GM12878 (cell line): Measurements from ENCODE around the gene EPS8. TPM values are rescaled to one million over a fixed set of nuclear protein-coding genes. Genes with fewer than 3 reads are reported as not detected.

Experiments used
- ATAC-seq: fragments of 200-7000 bp; cut with Tn5 transposase; 3 replicates; pipeline ENCODE4 v1.9.1; 2020; ENCODE audit warnings: mild to moderate bottlenecking, moderate library complexity
- BruUV-seq: library from RNA; stranded (reverse); fragments of 400-500 nt; replicated peaks from 2 replicates; lab custom pipeline; 2021; lab: Mats Ljungman, UMichigan
- CTCF ChIA-PET: fragments of 300-600 bp; sonication (Branson Sonifier 250); formaldehyde crosslinking; extraction: SDS; loops from one replicate; lab custom pipeline; 2021; ENCODE audit warnings: inconsistent platforms; lab: Yijun Ruan, JAX
- POLR2A ChIA-PET: fragments of 350-600 bp; formaldehyde crosslinking; extraction: SDS; loops from one replicate; lab custom pipeline; 2021; ENCODE audit warnings: inconsistent platforms; lab: Charles Lee
- RAD21 ChIA-PET: fragments of 300-600 bp; sonication (Branson Sonifier 250); formaldehyde crosslinking; loops from one replicate; lab custom pipeline; 2023; ENCODE audit warnings: antibody characterized with exemption; ENCODE audit not compliant: unreplicated experiment; lab: Charles Lee
- SMC1A ChIA-PET: fragments of 300-600 bp; sonication (Branson Sonifier 250); formaldehyde crosslinking; loops from one replicate; lab custom pipeline; 2023; ENCODE audit not compliant: unreplicated experiment, uncharacterized antibody; lab: Charles Lee
- DNase-seq: peaks from one replicate; pipeline ENCODE4 v3.0.0-alpha.2; 2011; ENCODE audit warnings: low read depth, low spot score
- FAIRE-seq: peaks from 3 replicates; lab custom pipeline; 2011; peaks lifted over from hg19 to GRCh38; lab: Jason Lieb, UNC
- H2AFZ ChIP-seq: 2 replicates; pipeline ENCODE4 v1.6.0; 2011; ENCODE audit warnings: low read depth, low read length, control low read depth; ENCODE audit not compliant: control insufficient read depth
- H3K27ac ChIP-seq: 2 replicates; pipeline ENCODE4 v1.5.1; 2011; ENCODE audit warnings: control low read depth; ENCODE audit not compliant: control insufficient read depth, insufficient read depth
- H3K27me3 ChIP-seq, 2 experiments: replicated peaks in 1 of 2; 2 replicates each; pipeline versions ENCODE4 v1.6.0 to v1.6.1; 2011; ENCODE audit warnings: low read length in 1 of 2; ENCODE audit not compliant: control insufficient read depth in 2 of 2, insufficient read depth in 2 of 2
- H3K36me3 ChIP-seq, 2 experiments: 2 replicates each; pipeline ENCODE4 v1.5.1; 2011; ENCODE audit warnings: low read length in 1 of 2; ENCODE audit not compliant: control insufficient read depth in 2 of 2, insufficient read depth in 2 of 2
- H3K4me1 ChIP-seq: 2 replicates; pipeline ENCODE4 v1.6.1; 2011; ENCODE audit warnings: mild to moderate bottlenecking, low read length, moderate library complexity, mixed read lengths; ENCODE audit not compliant: control insufficient read depth, insufficient read depth
- H3K4me2 ChIP-seq: 2 replicates; pipeline ENCODE4 v1.6.0; 2011; ENCODE audit warnings: control low read depth; ENCODE audit not compliant: control insufficient read depth, insufficient read depth
- H3K4me3 ChIP-seq: fragments of 200-600 bp; sonication (generic); 2 replicates; pipeline ENCODE4 v1.5.1; 2016
- H3K79me2 ChIP-seq: 2 replicates; pipeline ENCODE4 v1.6.0; 2011; ENCODE audit warnings: low read length; ENCODE audit not compliant: control insufficient read depth, insufficient read depth
- H3K9ac ChIP-seq: 2 replicates; pipeline ENCODE4 v1.8.0; 2011; ENCODE audit warnings: low read length, control low read depth, mixed read lengths; ENCODE audit not compliant: control insufficient read depth, insufficient read depth
- H3K9me3 ChIP-seq: replicated peaks from 3 replicates; pipeline ENCODE4 v1.5.1; 2011; ENCODE audit warnings: mild to moderate bottlenecking, low read length; ENCODE audit not compliant: control insufficient read depth, insufficient read depth
- H4K20me1 ChIP-seq: 2 replicates; pipeline ENCODE4 v1.6.0; 2011; ENCODE audit not compliant: control insufficient read depth, insufficient read depth
- ELK1 ChIP-seq: IDR thresholded peaks from 2 replicates; pipeline ENCODE4 v1.6.1; 2012; ENCODE audit warnings: low read depth, low read length, improper control_type of control experiment
- KDM1A ChIP-seq: fragments of 200-600 bp; sonication (generic); IDR thresholded peaks from 2 replicates; pipeline ENCODE4 v1.6.1; 2016; ENCODE audit warnings: borderline replicate concordance
- SRF ChIP-seq, 2 experiments: IDR thresholded peaks; 2 replicates each; pipeline ENCODE4 v1.6.1; 2011; ENCODE audit warnings: low read depth in 2 of 2, low read length in 2 of 2, mild to moderate bottlenecking in 1 of 2, moderate library complexity in 1 of 2
- TARDBP ChIP-seq: IDR thresholded peaks from 2 replicates; pipeline ENCODE4 v1.6.1; 2016; ENCODE audit warnings: borderline replicate concordance
- ZBTB11 ChIP-seq: fragments of 450-650 bp; formaldehyde crosslinking; IDR thresholded peaks from 2 replicates; pipeline ENCODE4 v1.5.0; 2022; ENCODE audit warnings: mild to moderate bottlenecking, missing genetic modification characterization
- ZNF384 ChIP-seq: IDR thresholded peaks from 2 replicates; pipeline ENCODE4 v1.6.1; 2012; ENCODE audit warnings: low read depth, mild to moderate bottlenecking, low read length, improper control_type of control experiment, borderline replicate concordance
- WGBS: methylation state at CpG from one replicate; pipeline ENCODE4 v1.1.6; 2016; ENCODE audit warnings: low lambda C conversion rate; ENCODE audit not compliant: insufficient replicate concordance, insufficient coverage; ENCODE audit errors: missing lambda C conversion rate; 5-methylcytosine and 5-hydroxymethylcytosine counted together
- in situ Hi-C: fragments of 300-500 bp; cut with MboI; formaldehyde crosslinking; loops from 9 replicates; pipeline ENCODE4 v1.14.3; 2018; ENCODE audit warnings: mixed read lengths
- intact Hi-C: fragments of 100-400 bp; cut with micrococcal nuclease; formaldehyde crosslinking; loops from one replicate; pipeline ENCODE4 v1.14.2; 2022; ENCODE audit not compliant: unreplicated experiment
- polyA plus RNA-seq, 11 experiments: library from polyadenylated mRNA; depleted of rRNA in 4 of 11; unstranded in 6 of 11; stranded (reverse) in 5 of 11; fragments of >200 nt; fragmentation: Nextera tagmentation in 4 of 11; fragmentation: Illumina TruSeq in 1 of 11; extraction: Ambion mirVana in 4 of 11; extraction: Trizol in 1 of 11; gene quantifications; 1 replicate in 1 of 11; 2 replicates in 10 of 11; pipeline versions ENCODE4 v1.2.1 to v1.2.3, GENCODE V29; 2011 to 2016; ENCODE audit warnings: inconsistent platforms in 2 of 11, missing spikeins in 2 of 11, low read depth in 1 of 11
- total RNA-seq, 4 experiments: library from RNA; depleted of rRNA in 3 of 4; stranded (reverse); fragments of >200 nt in 3 of 4; fragmentation: Illumina TruSeq in 1 of 4; extraction: Trizol in 1 of 4; gene quantifications; 2 replicates each; pipeline versions ENCODE4 v1.2.1 to v1.2.3, GENCODE V29; 2013 to 2021

The EPS8 gene
- total and polyA plus RNA-seq, 10 of the 15 experiments (the other 5 are each of a cell fraction or from before 2014, with no cell fraction given) = 1.3 to 127 (median 3.4) TPM

- ChIA-PET POLR2A (interaction anchor here (1.3 kb wide), 2 partner anchors 19 to 24 kb away, joined by 3 read pairs; no protein-coding TSS in a partner anchor), RAD21 (interaction anchor here (1.3 to 1.6 kb wide), 2 partner anchors 38 to 102 kb away, joined by 3 read pairs; partner anchors contain the start of gene DERA), SMC1A (interaction anchor here (0.6 to 2.4 kb wide), 10 partner anchors 9 to 276 kb away, joined by 3 to 13 read pairs (median 4); partner anchors contain the start of gene EPS8), CTCF (interaction anchor here (0.8 to 2.0 kb wide), 6 partner anchors 10 to 224 kb away, joined by 3 to 6 read pairs (median 4); partner anchors contain the start of gene EPS8)
- H2AFZ ChIP-seq = no peak overlapping the region
- H3K4me1 ChIP-seq = no peaks in the 10 kb centered on the region
- in situ Hi-C loops = no loop called here
- no peak for DNase-seq
- no peak overlapping the region for H3K4me3 ChIP-seq
- no peak overlapping the region for H3K9ac ChIP-seq
- WGBS = 22% methylated on average over 3 of the region's 3 CpGs
- H3K27me3 ChIP-seq = no peaks in the 10 kb centered on the region
- TF ChIP-seq KDM1A (no peak), ZNF384 (no peak), ELK1 (no peak), TARDBP (no peak), SRF (IDR thresholded peaks at IDR 0.05; ENCODE audit: low read depth in 2 of 2, low read length in 2 of 2) (no peak), ZBTB11 (CRISPR knock-in tag) (no peak)
- no peaks in the 10 kb centered on the region for H3K9me3 ChIP-seq
- no peaks in the 10 kb centered on the region for H3K79me2 ChIP-seq
- no peak for FAIRE-seq
- no peak overlapping the region for H3K27ac ChIP-seq
- H3K36me3 ChIP-seq = no peaks in the 10 kb centered on the region
- H4K20me1 ChIP-seq = no peaks in the 10 kb centered on the region
- intact Hi-C loops = no loop called here
- BruUV-seq = no TSS peak
- H3K4me2 ChIP-seq = no peak overlapping the region
- ATAC-seq = no peak
Observed at GRCh38 chr12:15808652-15809051, 19.5 kb upstream of the EPS8 start.
